ENCODE results near the gene ZNF407.

The ZNF407 gene

GRCh38 chr18:74832381-74832780, 234.7 kb downstream of the ZNF407 start:
- DNase-seq (ENCODE audit: low spot score): no peak

- no peak for DNase-seq (ENCODE audit: low spot score)
Observed at GRCh38 chr18:74832999-74833398, 235.3 kb downstream of the ZNF407 start.

GRCh38 chr18:74834424-74835309, 237.0 kb downstream of the ZNF407 start:
- no peak for DNase-seq (ENCODE audit: low spot score)

- DNase-seq (ENCODE audit: low spot score): no peak
Observed at GRCh38 chr18:74836296-74837139, 238.8 kb downstream of the ZNF407 start.

- no peak for DNase-seq (ENCODE audit: low spot score)
Observed at GRCh38 chr18:74840492-74841167, 243.0 kb downstream of the ZNF407 start.

GRCh38 chr18:74841248-74841647, 243.6 kb downstream of the ZNF407 start:
- DNase-seq (ENCODE audit: low spot score): no peak

GRCh38 chr18:74849301-74849700, 251.6 kb downstream of the ZNF407 start:
- DNase-seq (ENCODE audit: low spot score): no peak

GRCh38 chr18:74856434-74856833, 258.8 kb downstream of the ZNF407 start:
- DNase-seq (ENCODE audit: low spot score): no peak

- DNase-seq (ENCODE audit: low spot score): peak; percentile 64
Observed at GRCh38 chr18:74856928-74857327, 259.3 kb downstream of the ZNF407 start.

GRCh38 chr18:74857901-74858300, 260.2 kb downstream of the ZNF407 start:
- DNase-seq (ENCODE audit: low spot score): no peak

- peak; percentile 50 for DNase-seq (ENCODE audit: low spot score)
Observed at GRCh38 chr18:74861154-74861553, 263.5 kb downstream of the ZNF407 start.

- DNase-seq (ENCODE audit: low spot score): no peak
Observed at GRCh38 chr18:74862094-74862493, 264.4 kb downstream of the ZNF407 start.

- no peak for DNase-seq (ENCODE audit: low spot score)
Observed at GRCh38 chr18:74866577-74866976, 268.9 kb downstream of the ZNF407 start.

GRCh38 chr18:74868461-74868860, 270.8 kb downstream of the ZNF407 start:
- DNase-seq (ENCODE audit: low spot score): no peak

GRCh38 chr18:74869904-74870863, 272.5 kb downstream of the ZNF407 start:
- no peak for DNase-seq (ENCODE audit: low spot score)

- no peak for DNase-seq (ENCODE audit: low spot score)
Observed at GRCh38 chr18:74870950-74871349, 273.3 kb downstream of the ZNF407 start.

- no peak for DNase-seq (ENCODE audit: low spot score)
Observed at GRCh38 chr18:74873629-74874028, 276.0 kb downstream of the ZNF407 start.

GRCh38 chr18:74874351-74874750, 276.7 kb downstream of the ZNF407 start:
- no peak for DNase-seq (ENCODE audit: low spot score)

- no peak for DNase-seq (ENCODE audit: low spot score)
Observed at GRCh38 chr18:74876630-74877243, 279.1 kb downstream of the ZNF407 start.

- DNase-seq (ENCODE audit: low spot score): no peak
Observed at GRCh38 chr18:74878267-74878666, 280.6 kb downstream of the ZNF407 start.

All from D341Med (cell line).